ENCODE results near the gene RGS11.
"Not testable (repeated sequence)": the region's sequence is repeated elsewhere in the genome, so short reads cannot be mapped to it uniquely, and the experiment has no call there.

The RGS11 gene

DNA sequence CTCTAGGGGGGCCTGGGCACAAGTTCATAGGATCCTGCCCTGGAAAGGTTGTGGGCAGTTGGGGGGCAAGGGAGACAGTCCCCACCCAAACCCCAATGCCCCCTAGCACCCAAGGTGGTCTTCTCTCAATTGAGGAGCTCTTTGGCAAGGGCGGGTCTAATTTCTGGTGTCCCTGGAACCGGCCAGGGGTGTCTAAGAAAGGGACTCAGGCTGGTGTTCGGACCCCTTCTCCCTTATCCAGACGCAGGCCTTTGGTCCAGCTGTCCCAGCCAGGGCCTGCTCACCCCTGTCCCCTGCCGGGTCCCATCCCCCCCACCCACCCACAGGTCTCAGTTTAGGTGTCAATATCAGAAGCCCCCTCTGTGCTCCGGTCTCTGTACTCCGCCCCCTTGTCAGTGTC lies 3.8 kb upstream of the RGS11 start:
- no peak for DNase-seq

DNA sequence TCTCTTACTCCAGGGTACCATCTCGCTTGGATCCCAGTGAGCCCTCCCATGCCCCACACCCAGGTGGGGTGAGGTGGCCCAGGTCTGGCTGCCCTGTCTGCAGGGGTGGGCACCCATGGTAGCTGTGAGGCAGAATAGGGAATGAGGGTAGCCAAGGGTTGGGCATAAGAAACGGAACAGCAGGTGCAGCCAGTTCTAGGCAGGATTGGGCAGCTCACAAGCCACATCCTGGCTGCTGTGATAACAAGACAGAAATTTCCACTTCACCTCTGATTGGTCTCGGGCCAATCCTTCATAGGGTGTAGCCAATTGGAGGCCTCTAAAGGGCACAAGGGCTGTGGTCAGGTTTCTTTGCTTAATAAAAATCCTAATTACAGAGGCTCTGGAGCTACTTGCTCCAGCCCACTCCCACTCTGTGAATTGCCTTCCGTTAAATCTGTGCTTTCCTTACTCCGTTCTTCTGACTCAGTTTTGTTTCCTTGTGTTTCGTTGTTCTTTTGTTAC lies 3.2 kb upstream of the RGS11 start:
- DNase-seq, result no peak

DNA sequence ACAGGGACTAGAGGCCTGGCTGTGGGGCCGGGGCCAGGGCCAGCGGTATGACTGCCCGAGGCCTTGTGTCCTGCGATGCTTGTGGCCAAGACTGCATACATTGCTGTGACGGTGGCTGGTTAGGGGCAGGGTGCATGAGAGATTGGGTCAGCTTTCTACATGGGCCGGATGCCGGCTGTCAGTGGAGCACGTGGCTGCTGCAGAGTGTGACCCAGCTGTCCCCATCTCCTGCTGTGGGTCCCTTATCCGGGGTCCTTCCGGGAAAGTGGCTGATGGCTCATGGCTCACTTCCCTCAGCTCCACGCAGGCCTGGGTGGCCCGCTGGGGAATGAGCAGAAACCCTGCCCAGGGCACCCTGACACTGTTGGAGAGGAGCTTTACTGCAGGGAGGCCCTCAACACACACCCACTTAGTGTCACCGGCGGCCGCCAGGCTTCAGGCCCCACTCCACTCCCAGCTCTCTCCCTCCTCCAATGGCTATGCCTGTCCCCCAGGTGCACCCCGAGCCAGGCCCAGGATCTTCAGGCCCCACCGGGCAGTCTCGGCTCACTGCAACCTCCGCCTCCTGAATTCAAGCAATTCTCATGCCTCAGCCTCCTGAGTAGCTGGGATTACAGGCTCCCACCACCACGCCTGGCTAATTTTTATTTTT lies 808 bp upstream of the RGS11 start:
- no peak for DNase-seq

DNA sequence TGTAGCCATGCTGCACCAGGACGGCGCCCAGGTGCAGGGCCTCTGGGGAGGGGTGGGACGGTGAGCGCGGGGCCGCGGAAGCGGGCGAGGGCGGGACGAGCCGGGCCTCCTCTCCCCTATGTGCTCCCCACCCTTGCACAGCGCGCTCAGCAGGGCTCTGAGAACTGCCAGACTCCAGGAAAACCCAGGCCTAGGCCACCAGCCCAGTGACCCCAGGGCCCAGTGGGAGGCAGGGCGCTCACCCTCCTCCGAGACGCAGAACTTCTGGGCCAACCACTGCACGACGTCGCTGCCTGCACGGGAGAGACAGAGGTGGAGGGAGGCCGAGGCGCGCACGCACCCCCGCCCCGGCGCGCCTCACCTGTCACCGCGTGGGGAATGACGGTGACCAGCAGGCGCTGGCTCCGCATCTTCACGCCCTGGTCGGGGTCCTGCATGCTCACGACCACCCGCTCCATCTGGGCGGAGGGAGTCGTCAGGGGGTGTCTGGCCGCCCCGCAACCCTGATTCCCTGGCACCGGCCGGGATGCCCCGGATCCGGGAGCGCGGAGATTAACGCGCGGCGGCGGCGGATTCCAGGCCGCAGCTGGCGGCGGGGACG lies 603 bp downstream of the RGS11 start:
- DNase-seq, result no peak

DNA sequence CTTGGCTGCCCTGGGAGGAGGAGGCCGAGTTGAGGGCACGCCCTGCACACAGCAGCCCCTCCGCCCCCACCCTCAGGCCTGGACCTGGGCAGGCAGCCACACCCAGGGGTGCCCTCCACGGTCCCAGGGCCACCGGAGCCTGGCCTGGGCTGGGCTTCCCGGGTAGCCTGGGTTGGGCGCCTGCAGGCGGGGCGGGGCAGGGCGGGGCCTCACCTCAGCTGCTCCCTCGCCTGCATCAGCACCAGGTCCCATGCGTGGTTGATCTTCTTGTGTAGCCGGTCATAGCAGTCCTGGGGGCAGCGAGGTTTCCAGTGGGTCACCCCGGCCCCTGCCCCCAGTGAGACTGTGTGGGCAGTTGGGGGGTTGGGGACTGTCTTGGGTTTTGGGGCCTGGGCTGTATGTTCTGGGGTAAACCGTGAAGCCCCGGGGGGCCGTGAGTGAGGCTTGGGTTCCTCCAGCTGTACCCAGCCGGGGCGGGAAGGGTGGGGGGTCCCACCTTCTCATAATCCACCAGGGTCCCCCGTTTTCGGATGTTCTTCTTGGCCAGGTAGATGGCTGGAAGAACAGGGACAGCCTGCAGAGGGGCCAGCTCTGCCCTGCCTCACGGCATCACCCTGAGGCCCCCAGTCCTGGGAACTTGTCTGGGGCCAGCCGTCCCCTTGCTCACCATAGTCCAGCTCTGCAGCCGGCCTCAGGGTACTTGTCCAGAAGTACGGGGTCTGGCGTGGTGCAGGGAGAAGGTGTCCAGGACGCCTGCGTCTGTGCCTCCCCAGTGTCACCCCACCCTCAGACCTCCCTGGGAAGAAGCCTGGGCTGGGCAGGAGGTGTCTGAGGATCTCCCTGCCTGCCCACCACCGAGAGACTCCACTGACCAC lies 2.0 kb downstream of the RGS11 start:
- no peak for DNase-seq

DNA sequence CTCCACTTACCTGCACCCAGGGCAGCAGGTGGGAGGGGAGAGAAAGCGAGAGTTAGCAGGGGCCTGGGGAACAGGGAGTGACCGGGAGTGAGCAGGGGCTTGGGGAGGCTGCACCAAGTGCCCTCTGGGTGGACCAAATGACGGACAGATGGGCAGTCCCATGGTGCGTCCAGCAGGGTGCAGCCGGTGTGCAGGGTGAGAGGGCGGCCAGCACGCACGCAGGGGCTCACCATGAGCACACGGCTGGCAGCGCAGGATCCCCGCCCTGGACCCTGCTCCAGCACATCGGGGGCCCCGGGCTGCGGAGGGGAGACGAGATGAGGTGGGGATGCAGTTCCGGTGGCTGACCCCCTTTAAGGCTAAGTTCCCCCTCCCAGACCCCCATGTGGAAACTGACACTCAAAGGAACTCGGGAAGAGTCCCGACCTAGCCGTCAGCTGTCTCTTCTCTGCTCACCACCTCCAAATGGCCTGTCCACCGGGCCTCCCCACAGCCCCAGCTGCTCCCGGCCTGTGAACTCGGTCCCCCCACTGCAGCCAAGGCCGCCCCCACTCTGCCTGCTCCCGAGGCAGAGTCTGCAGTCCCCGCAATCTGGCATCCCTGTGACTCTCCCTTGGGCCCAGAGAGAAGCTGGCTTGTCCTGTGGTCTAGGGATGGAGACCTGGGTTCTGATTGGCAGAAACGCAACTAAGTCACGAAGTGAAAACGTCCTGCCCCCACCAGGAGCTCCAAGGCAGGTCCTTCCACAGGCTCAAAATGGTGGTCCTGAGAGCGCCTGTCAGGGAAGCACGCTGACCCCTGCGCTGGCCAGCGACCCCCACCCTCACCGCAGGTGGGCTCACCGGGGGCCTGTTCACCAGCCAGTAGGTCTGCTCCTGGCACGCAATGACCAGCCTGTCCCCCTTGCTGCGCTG lies 2.9 kb downstream of the RGS11 start:
- no peak for DNase-seq

DNA sequence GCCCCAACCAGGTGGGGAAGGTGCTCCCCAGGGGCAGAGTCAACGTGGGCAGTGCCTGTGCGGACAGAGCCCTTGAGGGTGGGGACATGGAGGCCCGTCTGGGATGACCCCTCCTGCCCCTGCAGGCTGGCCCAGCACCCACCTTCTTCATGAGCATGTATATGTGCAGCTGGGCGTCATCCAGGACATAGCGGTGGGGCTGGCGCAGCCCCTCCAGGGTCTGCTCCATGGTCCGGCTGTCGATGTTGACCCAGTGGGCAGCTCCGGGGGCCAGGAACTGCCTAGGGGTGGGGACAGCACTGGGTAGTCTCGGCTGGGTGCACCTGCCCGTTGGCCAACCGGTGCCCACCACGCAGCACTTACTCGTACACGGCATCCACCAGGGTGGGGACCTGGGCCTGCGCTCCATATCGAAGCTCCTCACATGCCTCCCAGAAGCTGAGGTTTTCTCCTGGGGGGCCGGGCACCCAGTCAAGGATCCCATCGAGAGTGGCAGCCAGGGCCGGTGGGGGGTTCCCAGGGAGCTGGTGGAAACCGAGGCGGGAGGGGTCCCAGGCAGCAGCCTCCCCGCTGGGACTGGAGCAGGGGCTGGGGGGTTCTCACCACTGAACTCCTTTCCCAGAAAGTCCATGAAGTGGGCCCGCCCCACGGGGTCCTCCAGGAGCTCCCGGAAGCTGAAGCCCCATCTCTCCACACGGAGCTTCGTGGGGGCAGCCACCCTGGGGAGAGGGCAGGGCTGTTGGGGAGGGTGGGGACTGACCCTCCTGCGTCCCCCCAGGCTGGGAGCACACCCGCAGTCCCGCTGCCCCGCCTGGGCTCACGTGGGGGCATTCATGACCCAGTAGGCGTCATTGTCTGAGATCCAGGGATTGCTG lies 5.1 kb downstream of the RGS11 start:
- DNase-seq, result no peak

DNA sequence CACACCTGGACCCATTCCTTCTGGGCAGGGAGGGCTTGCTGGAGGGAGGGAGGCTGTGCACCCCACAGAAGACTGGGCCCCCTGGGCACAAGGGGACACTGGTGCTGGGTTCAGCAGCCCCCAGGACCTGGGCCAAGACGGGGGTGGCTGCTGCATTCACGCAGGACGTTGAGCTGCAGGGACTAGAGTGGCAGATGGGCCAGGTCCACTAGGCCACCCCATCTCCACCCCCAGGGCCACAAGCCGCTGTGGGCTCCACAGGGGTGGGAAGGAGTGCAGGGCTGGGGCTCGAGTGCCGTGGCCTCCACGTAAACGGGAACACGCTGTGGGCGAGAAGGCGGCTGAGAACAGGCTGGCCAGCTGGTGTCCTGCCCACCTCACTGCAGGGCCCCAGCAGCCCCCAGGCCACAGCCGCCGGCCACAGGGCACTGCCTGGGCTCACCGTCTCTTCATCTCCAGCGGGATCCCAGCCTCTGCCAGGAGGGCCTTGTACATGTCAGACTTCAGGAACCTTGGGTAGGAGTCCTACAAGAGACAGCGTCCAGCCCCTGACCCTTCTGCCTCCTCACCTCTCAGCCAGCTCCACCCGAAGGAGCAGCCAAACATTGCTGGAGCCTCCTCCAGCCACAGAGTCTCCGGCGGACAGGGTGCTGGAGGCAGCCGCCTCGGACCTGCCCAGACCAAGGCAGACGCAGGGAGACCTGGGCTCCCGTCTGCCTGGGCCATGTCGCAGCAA lies 6.5 kb downstream of the RGS11 start:
- DNase-seq, result no peak

DNA sequence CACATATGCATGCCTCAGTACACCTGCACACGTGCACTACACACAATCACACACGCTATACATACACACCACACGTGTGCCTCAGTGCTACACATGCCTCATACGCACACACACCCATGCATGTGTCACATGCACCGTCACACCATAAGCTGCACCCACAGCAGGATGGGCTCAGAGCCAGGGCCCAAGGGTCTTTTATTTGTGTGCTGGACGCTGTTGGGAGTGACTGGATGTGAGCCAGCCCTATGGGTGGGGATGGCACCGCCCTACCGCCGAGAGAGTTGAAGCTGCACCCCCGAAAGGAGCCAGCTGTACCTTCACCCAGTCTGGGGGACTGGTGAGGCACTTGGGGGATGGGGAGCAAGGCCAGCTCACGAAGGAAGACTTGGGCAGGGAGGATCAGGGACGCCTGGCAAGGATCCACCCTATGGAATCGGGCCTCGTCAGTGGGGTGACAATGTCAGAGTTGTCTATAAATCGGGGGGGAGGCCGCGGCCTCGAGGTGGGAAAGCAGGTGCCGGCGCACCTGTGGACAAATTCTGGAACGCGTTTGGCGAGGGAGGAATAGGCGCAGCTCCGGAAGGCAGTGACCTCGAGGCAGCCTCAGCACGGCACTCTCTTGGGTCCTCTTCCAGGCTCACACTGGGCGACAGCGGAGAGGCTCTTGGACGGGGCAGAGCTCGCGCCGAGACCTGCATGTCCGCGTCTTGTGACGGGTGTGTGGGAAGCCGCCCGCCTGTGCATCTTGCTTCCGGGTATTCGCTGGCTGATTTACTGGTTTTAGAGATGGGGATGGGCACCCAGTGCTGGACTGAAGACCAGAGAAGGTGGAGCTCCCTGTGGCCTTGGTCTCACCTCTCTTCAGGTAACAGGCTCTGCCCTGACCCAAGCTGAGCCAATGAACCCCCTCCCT lies 7.3 kb downstream of the RGS11 start:
- DNase-seq, result no peak

DNA sequence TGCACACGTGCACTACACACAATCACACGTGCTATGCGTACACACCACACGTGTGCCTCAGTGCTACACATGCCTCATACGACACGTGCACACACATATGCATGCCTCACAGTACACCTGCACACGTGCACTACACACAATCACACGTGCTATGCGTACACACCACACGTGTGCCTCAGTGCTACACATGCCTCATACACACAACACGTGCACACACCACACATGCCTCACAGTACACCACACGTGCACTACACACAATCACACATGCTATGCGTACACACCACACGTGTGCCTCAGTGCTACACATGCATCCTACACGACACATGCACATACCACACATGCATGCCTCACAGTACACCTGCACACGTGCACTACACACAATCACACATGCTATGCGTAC lies 8.2 kb downstream of the RGS11 start:
- not testable (repeated sequence) for DNase-seq

DNA sequence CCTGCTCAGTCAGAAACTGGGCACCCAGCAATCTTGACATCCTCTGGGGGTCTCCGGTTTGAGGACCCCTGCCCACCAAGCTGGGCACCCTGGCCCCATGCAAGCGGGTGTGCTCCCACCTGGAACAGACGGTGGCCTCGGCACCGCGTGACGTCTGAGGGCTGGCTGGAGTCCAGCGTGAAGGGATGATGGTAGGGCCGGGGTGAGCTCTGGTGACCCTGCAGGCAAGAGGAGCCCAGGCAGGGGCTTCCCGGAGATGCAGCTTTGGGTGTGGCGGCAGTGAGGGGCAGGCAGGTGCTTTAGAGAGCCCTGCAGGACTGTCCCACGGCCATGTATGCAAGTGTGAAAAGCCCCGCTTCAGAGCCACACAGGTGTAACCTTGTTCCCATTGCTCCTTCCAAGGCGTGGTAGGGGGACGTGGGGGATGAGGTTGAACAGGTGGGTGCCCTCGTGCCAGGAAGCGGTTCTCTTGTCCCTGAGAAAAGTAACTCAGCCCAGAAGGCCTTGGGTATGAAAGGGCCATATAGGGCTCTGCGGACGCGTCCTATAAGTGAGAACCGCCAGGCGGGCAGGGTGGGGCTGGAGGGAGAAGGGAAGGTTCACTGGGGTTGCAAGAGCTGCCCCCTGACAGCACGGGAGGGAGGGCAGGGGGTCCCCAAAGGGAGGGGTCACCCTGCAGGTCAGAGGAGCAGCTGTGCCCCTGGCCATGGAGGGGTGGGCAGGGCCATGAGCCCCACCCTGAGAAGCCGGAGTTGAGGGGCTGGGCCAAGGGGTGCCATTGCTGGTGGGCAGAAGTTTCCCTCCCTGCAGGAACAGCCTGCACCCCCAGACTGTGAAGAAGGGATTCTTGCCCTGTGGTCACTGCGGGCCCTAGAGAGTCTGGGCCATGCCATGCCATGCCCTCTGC lies 9.2 kb downstream of the RGS11 start:
- DNase-seq, result no peak

DNA sequence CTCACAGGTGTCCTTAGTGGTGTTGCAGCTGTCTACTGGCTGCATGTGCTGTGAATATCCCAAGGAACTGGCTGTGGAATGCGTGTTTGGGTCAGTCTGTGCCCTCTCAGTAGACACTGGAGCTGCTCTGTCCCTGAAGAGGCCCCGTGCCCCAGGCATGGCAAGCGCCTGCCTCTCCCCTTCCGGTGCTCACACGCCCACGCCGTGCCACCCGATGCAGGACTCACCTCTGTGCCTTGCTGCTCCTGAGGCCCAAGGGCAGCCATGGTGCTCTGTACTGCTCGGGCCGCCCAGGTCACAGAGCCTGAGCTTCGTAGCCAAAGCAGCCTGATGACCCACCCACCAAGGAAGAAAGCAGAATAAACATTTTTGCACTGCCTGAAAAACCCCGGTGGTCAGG lies 10.0 kb downstream of the RGS11 start:
- DNase-seq, result no peak

DNA sequence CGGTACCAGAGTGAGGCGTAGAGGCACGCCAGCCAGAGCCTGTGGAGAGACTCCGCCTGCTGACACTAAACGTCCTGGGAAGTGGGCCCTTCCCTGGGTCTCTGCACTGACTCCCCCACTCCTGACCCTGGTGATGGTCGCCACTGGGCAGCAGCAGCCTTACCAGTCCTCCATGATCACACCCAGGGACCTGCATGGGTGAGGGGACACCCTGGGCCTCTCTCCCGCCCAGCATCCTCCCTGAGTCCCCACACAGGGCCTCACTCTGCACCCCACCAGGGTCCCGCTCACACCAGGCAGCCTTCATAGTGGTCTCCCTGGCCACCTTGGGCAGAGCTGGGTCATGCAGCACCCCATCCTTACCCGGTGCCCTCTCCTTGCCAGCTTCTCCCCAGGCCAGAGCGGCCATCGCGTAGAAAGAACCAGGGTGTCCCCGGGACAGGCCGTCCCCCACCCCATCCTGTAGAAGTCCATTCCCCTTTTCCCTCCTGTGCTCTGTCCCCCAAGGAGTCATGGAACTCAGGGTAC lies 10.7 kb downstream of the RGS11 start:
- DNase-seq, result no peak

DNA sequence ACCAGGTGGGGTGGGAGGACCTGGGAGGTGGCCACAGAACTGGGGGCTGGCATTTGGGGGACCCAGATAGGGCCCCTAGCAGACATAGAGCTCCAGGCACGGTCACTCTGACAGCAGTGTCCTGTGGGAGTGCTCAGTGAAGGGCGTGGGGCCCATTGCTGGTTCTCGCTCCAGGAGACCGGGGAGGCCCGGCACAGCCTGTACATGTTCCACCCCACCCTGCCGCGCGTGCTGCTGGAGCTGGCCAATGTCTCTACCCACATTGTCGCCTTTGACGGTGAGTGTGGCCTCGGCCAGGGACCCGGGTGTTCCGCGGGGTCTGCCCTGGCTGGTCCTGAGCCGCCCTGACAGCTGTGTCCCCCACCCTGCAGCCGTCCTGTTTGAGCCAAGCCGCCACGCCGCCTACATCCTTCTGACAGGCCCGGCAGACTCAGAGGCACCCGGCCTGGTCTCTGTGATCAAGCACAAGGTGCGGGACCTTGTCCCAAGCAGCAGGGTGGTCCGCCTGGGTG lies 11.2 kb downstream of the RGS11 start:
- no peak for DNase-seq

DNA sequence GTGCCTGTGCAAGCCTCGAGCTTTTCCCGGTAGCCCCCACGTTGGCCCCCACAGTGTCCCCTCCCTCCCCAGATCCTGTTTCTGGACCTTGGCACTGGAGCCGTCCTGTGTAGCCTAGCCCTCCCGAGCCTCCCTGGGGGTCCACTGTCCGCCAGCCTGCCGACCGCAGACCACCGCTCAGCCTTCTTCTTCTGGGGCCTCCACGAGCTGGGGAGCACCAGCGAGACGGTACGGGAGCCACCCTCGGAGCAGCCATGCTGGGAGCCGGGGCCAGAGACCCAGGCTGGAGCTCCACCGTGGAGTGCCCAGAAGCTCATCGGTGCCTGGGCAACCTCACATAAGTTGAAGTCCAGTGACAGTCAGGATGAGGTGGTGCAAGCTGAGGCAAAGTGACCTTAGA lies 11.8 kb downstream of the RGS11 start:
- no peak for DNase-seq

DNA sequence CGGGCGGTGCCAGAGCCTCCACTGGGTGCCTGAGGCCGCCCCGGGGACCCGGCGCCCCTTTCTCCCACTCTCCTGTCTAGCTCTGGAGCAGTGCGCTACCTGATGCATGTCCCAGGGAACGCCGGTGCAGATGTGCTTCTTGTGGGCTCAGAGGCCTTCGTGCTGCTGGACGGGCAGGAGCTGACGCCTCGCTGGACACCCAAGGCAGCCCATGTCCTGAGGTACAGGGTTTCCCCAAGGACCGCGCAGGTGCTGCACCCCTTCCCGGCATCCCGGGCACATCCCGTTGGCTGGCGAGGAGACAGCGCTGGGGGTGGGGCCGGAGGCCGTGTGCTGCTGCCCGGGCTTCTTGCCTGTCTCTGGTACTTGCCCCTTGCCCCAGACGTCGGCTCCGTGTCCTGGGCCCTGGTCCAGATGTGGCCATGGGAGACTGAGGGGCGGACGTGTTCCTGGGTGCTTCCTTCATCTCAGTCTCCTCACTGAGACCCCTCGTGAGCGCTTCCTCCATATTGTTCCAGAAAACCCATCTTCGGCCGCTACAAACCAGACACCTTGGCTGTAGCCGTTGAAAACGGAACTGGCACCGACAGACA lies 12.5 kb downstream of the RGS11 start:
- no peak for DNase-seq

DNA sequence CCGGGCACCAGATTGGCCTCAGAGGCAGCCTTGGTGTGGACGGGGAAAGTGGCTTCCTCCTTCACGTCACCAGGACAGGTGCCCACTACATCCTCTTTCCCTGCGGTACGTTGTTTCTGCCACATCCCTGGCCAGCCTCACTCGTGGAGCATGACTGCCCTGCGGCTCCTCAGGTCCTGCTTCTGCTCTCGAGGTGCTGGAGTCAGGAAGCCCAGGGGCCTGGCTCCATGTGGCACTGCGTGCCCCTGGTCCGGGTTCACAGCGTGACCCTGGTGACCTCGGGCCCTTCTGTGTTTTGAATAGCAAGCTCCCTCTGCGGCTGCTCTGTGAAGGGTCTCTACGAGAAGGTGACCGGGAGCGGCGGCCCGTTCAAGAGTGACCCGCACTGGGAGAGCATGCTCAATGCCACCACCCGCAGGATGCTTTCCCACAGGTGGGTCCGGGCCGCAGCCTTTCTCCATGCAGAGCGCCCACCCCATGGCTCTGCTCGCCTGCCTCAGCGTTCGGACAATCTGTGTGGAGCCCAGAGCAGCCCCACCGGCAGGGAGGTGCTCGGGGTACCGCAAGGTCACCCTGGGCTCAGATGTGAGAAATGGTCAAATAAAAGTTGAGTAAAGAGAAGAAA lies 13.5 kb downstream of the RGS11 start:
- DNase-seq, result no peak

Measured in activated naive CD4-positive, alpha-beta T cell (primary cell).